K562 (cell line): ENCODE results near the gene SH3BGRL2. TPM values are rescaled to one million over a fixed set of nuclear protein-coding genes. Genes with fewer than 3 reads are reported as not detected.

ENCODE experiments used
- ATAC-seq: fragments of 200-7000 bp; cut with Tn5 transposase; 3 replicates; pipeline ENCODE4 v1.9.1; 2020; ENCODE audit warnings: moderate library complexity
- BruUV-seq: library from RNA; stranded (reverse); fragments of 400-500 nt; replicated peaks from 2 replicates; lab custom pipeline; 2021; lab: Mats Ljungman, UMichigan
- CTCF ChIA-PET: fragments of 300-600 bp; formaldehyde crosslinking; extraction: SDS; loops from one replicate; lab custom pipeline; 2021; ENCODE audit warnings: low intra/inter-chr PET ratio; lab: Yijun Ruan, JAX
- POLR2A ChIA-PET: fragments of 300-600, 350-650 bp; sonication (Branson Sonifier 250); formaldehyde crosslinking; extraction: SDS; loops from one replicate; lab custom pipeline; 2021; ENCODE audit warnings: antibody characterized with exemption, inconsistent platforms; lab: Yijun Ruan, JAX
- DNase-seq, 4 experiments: peaks; one replicate each; pipeline versions ENCODE4 v3.0.0 to v3.0.0-alpha.2; 2011 to 2018; ENCODE audit warnings: low spot score in 3 of 4, mixed read lengths in 3 of 4; ENCODE audit errors: extremely low read depth in 1 of 4
- FAIRE-seq: peaks from 2 replicates; lab custom pipeline; 2011; peaks lifted over from hg19 to GRCh38; lab: Jason Lieb, UNC
- H2AFZ ChIP-seq: 2 replicates; pipeline ENCODE4 v1.6.0; 2011; ENCODE audit warnings: low read depth, low read length, control low read depth, inconsistent platforms
- H3K27ac ChIP-seq: fragments of 200-600 bp; 3 replicates; pipeline ENCODE4 v1.8.0; 2011; ENCODE audit warnings: low read depth, mild to moderate bottlenecking, control low read depth, inconsistent platforms, low read length, moderate library complexity, mixed read lengths; ENCODE audit errors: extremely low read depth
- H3K27me3 ChIP-seq, 2 experiments: fragments of 300-600 bp in 1 of 2; 2 replicates in 1 of 2; 3 replicates in 1 of 2; pipeline versions ENCODE4 v1.6.0 to v1.8.0; 2011; ENCODE audit warnings: inconsistent platforms in 2 of 2, low read length in 2 of 2, mild to moderate bottlenecking in 1 of 2, mixed read lengths in 1 of 2, moderate library complexity in 1 of 2; ENCODE audit not compliant: control insufficient read depth in 2 of 2, insufficient read depth in 2 of 2
- H3K36me3 ChIP-seq: fragments of 300-600 bp; 3 replicates; pipeline ENCODE4 v1.8.0; 2011; ENCODE audit warnings: mild to moderate bottlenecking, low read length, inconsistent platforms; ENCODE audit not compliant: control insufficient read depth, insufficient read depth
- H3K4me1 ChIP-seq, 2 experiments: fragments of 200-600 bp in 1 of 2; replicated peaks in 1 of 2; 2 replicates in 1 of 2; 3 replicates in 1 of 2; pipeline versions ENCODE4 v1.5.1 to v1.8.0; 2011; ENCODE audit warnings: inconsistent platforms in 2 of 2, low read length in 2 of 2, mild to moderate bottlenecking in 1 of 2, mixed read lengths in 1 of 2, moderate library complexity in 1 of 2; ENCODE audit not compliant: control insufficient read depth in 2 of 2, insufficient read depth in 2 of 2
- H3K4me2 ChIP-seq: 2 replicates; pipeline ENCODE4 v1.6.1; 2011; ENCODE audit warnings: low read length, control low read depth, inconsistent platforms, mixed read lengths; ENCODE audit not compliant: insufficient read depth
- H3K4me3 ChIP-seq: fragments of 200-600 bp; sonication (generic), shearing (Covaris generic); 2 replicates; pipeline ENCODE4 v1.5.1; 2016; ENCODE audit warnings: control low read depth, inconsistent platforms
- H3K79me2 ChIP-seq: fragments of 200-600 bp; 3 replicates; pipeline ENCODE4 v1.8.0; 2011; ENCODE audit warnings: low read length, inconsistent platforms; ENCODE audit not compliant: control insufficient read depth, insufficient read depth
- H3K9ac ChIP-seq, 2 experiments: 2 replicates each; pipeline versions ENCODE4 v1.6.0 to v1.6.1; 2011; ENCODE audit warnings: low read depth in 2 of 2, low read length in 2 of 2, control low read depth in 1 of 2, inconsistent platforms in 1 of 2, mild to moderate bottlenecking in 1 of 2, mixed read lengths in 1 of 2; ENCODE audit not compliant: insufficient read depth in 1 of 2
- H3K9me1 ChIP-seq: one replicate; pipeline ENCODE4 v1.6.0; 2011; ENCODE audit warnings: inconsistent platforms, mild to moderate bottlenecking, low read length, moderate library complexity; ENCODE audit not compliant: control insufficient read depth, insufficient read depth
- H3K9me3 ChIP-seq: replicated peaks from 2 replicates; pipeline ENCODE4 v1.5.1; 2011; ENCODE audit warnings: low read depth, low read length, inconsistent platforms; ENCODE audit not compliant: control insufficient read depth, insufficient read depth
- H4K20me1 ChIP-seq: replicated peaks from 2 replicates; pipeline ENCODE4 v1.6.1; 2011; ENCODE audit warnings: low read length, inconsistent platforms, mixed read lengths; ENCODE audit not compliant: control insufficient read depth, insufficient read depth
- CHD4 ChIP-seq: fragments of 200-600 bp; sonication (generic); IDR thresholded peaks from 3 replicates; pipeline ENCODE4 v1.6.1; 2012; ENCODE audit warnings: low read depth, mild to moderate bottlenecking, mixed read lengths, low read length, inconsistent platforms; ENCODE audit not compliant: insufficient read depth, insufficient replicate concordance, poor library complexity, severe bottlenecking
- LARP7 ChIP-seq: fragments of 450-650 bp; IDR thresholded peaks from 2 replicates; pipeline ENCODE4 v1.6.1; 2016
- POU5F1 ChIP-seq: fragments of 150-350 bp; IDR thresholded peaks from 2 replicates; pipeline ENCODE4 v1.6.1; 2014; ENCODE audit warnings: borderline replicate concordance, low read length, low read depth, mild to moderate bottlenecking; ENCODE audit not compliant: partially characterized antibody
- RAD21 ChIP-seq, 2 experiments: fragments of 250-450 bp in 1 of 2; fragments of 450-650 bp in 1 of 2; sonication (Bioruptor Pico) in 1 of 2; formaldehyde crosslinking in 1 of 2; IDR thresholded peaks in 1 of 2; conservative IDR thresholded peaks in 1 of 2; 2 replicates each; pipeline versions ENCODE4 v1.4.0 to v1.8.0; 2020 to 2022; ENCODE audit warnings: mild to moderate bottlenecking in 2 of 2, moderate library complexity in 1 of 2
- RBFOX2 ChIP-seq: fragments of 200-400 bp; formaldehyde crosslinking; IDR thresholded peaks from 2 replicates; pipeline ENCODE4 v1.6.1; 2017; ENCODE audit warnings: low read depth, mild to moderate bottlenecking, low read length, moderate library complexity
- SAFB2 ChIP-seq: fragments of 200-400 bp; formaldehyde crosslinking; IDR thresholded peaks from 2 replicates; pipeline ENCODE4 v1.6.1; 2018; ENCODE audit warnings: borderline replicate concordance, low read length, low read depth, moderate library complexity; ENCODE audit not compliant: severe bottlenecking
- ZBTB1 ChIP-seq: sonication (generic); formaldehyde crosslinking; IDR thresholded peaks from 2 replicates; pipeline ENCODE4 v1.8.1; 2023; ENCODE audit warnings: missing genetic modification reagents, low read depth, mild to moderate bottlenecking, borderline replicate concordance
- ZC3H11A ChIP-seq: IDR thresholded peaks from 2 replicates; pipeline ENCODE4 v1.6.1; 2012; ENCODE audit warnings: low read depth, low read length, improper control_type of control experiment
- WGBS: fragments of 100-300 bp; shearing (Covaris generic); methylation state at CpG from one replicate; pipeline ENCODE4 v1.1.6; 2016; ENCODE audit warnings: low coverage, mixed read lengths; ENCODE audit not compliant: insufficient coverage; ENCODE audit errors: missing lambda C conversion rate; 5-methylcytosine and 5-hydroxymethylcytosine counted together
- in situ Hi-C: fragments of 300-500 bp; cut with MboI; formaldehyde crosslinking; loops from 4 replicates; pipeline ENCODE4 v1.15.0; 2018; ENCODE audit warnings: inconsistent platforms, mixed read lengths
- intact Hi-C: fragments of 100-400 bp; cut with micrococcal nuclease; formaldehyde crosslinking; loops from 2 replicates; pipeline ENCODE4 v1.14.2; 2022
- polyA plus RNA-seq, 8 experiments: library from polyadenylated mRNA; depleted of rRNA in 4 of 8; stranded (reverse) in 5 of 8; unstranded in 3 of 8; fragments of >200 nt; fragmentation: Nextera tagmentation in 2 of 8; fragmentation: Illumina TruSeq in 1 of 8; extraction: Ambion mirVana in 2 of 8; extraction: Trizol in 1 of 8; gene quantifications; 2 replicates each; pipeline versions ENCODE4 v1.2.1 to v1.2.3, GENCODE V29; 2011 to 2014; ENCODE audit warnings: inconsistent platforms in 1 of 8, missing spikeins in 1 of 8
- total RNA-seq, 7 experiments: library from RNA; depleted of rRNA in 6 of 7; stranded (reverse); fragments of >200 nt in 6 of 7; fragmentation: Illumina TruSeq in 2 of 7; extraction: Trizol in 2 of 7; gene quantifications; 2 replicates each; pipeline versions ENCODE4 v1.2.1 to v1.2.3, GENCODE V29; 2011 to 2021; ENCODE audit warnings: low replicate concordance in 1 of 7
- TF ChIP-seq, protein P1 (sequence below): sonication (generic); formaldehyde crosslinking; IDR thresholded peaks from 2 replicates; pipeline ENCODE4 v1.4.0; 2020; ENCODE audit warnings: mild to moderate bottlenecking, missing genetic modification reagents
- TF ChIP-seq, protein P2 (sequence below), 3 experiments: IDR thresholded peaks in 2 of 3; conservative IDR thresholded peaks in 1 of 3; 2 replicates each; pipeline ENCODE4 v1.5.1; 2011 to 2012; ENCODE audit warnings: low read length in 3 of 3, mild to moderate bottlenecking in 3 of 3, control low read depth in 2 of 3, improper control_type of control experiment in 1 of 3, inconsistent platforms in 1 of 3, low read depth in 1 of 3, mixed read lengths in 1 of 3, moderate library complexity in 1 of 3; ENCODE audit not compliant: insufficient read depth in 2 of 3
- TF ChIP-seq, protein P3 (sequence below): sonication (generic); formaldehyde crosslinking; IDR thresholded peaks from 2 replicates; pipeline ENCODE4 v1.8.1; 2023; ENCODE audit warnings: missing genetic modification reagents, mild to moderate bottlenecking, borderline replicate concordance

The SH3BGRL2 gene
- total and polyA plus RNA-seq, 9 of the 15 experiments (the other 6 are each of a cell fraction or from before 2014, with no cell fraction given): 4.4 to 12.1 (median 7.3) TPM

DNA sequence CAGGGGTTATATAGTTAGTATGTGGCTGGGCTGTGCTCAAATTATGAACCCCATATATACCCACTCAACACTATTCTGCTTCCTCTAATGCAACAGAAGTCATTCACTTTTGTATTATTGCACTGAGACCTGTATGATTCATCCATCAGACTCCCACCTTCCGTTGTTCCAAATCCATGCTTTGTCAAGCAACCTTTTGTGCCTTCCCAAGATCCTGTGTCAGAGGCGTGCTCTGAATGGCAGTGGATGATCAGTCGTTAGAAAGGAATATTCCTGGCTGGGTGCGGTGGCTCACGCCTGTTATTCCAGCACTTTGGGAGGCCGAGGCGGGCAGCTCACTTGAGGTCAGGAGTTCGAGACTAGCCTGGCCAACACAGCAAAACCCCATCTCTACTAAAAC is 103.2 kb downstream of the SH3BGRL2 start (continued):
- TF ChIP-seq SAFB2: no peak
- TF ChIP-seq, protein P1, sequence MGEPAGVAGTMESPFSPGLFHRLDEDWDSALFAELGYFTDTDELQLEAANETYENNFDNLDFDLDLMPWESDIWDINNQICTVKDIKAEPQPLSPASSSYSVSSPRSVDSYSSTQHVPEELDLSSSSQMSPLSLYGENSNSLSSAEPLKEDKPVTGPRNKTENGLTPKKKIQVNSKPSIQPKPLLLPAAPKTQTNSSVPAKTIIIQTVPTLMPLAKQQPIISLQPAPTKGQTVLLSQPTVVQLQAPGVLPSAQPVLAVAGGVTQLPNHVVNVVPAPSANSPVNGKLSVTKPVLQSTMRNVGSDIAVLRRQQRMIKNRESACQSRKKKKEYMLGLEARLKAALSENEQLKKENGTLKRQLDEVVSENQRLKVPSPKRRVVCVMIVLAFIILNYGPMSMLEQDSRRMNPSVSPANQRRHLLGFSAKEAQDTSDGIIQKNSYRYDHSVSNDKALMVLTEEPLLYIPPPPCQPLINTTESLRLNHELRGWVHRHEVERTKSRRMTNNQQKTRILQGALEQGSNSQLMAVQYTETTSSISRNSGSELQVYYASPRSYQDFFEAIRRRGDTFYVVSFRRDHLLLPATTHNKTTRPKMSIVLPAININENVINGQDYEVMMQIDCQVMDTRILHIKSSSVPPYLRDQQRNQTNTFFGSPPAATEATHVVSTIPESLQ: no peak
- TF ChIP-seq LARP7: no peak
- TF ChIP-seq ZC3H11A: no peak
- TF ChIP-seq, protein P2, sequence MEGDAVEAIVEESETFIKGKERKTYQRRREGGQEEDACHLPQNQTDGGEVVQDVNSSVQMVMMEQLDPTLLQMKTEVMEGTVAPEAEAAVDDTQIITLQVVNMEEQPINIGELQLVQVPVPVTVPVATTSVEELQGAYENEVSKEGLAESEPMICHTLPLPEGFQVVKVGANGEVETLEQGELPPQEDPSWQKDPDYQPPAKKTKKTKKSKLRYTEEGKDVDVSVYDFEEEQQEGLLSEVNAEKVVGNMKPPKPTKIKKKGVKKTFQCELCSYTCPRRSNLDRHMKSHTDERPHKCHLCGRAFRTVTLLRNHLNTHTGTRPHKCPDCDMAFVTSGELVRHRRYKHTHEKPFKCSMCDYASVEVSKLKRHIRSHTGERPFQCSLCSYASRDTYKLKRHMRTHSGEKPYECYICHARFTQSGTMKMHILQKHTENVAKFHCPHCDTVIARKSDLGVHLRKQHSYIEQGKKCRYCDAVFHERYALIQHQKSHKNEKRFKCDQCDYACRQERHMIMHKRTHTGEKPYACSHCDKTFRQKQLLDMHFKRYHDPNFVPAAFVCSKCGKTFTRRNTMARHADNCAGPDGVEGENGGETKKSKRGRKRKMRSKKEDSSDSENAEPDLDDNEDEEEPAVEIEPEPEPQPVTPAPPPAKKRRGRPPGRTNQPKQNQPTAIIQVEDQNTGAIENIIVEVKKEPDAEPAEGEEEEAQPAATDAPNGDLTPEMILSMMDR (IDR thresholded peaks at IDR 0.05 in 2 of 3, conservative IDR thresholded peaks at IDR 0.05 in 1 of 3; ENCODE audit: insufficient read depth in 2 of 3, low read depth in 1 of 3, low read length in 3 of 3): no peak
- TF ChIP-seq, all 486 proteins: peak for 0

DNA sequence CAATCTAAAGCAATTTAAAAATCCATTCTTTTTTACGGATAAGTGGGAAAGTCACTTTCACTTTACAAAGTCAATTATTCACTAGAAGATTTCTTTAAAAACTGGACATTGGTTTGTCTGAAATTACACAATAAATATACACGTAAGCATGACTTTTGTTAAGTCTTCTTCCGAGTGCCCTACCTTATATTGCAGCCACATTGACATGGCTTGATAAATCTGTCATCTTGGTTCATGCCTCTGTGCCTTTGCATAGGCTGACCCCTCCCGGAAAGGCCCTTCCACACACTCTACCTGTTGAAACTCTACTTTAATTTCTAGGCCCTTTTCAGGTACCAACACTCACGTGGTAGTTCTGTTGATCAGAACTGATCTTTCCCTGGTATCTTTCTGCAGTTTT is 104.1 kb downstream of the SH3BGRL2 start:
- no peaks in the 10 kb centered on the region for H4K20me1 ChIP-seq
- CTCF ChIA-PET: no interaction called here
- no peaks in the 10 kb centered on the region for H3K4me1 ChIP-seq
- no TSS peak for BruUV-seq
- H3K79me2 ChIP-seq: no peaks in the 10 kb centered on the region
- H3K9me3 ChIP-seq: no peaks in the 10 kb centered on the region
- in situ Hi-C loops (no loop called here), intact Hi-C loops (no loop called here)
- H3K4me2 ChIP-seq: no peak overlapping the region
- no peaks in the 10 kb centered on the region for H3K36me3 ChIP-seq
- no peak overlapping the region for H2AFZ ChIP-seq
- POLR2A ChIA-PET: no interaction called here
- WGBS: 7% methylated on average over 5 of the region's 5 CpGs
- FAIRE-seq: no peak
- no peak overlapping the region for H3K27ac ChIP-seq
- peak; percentile 68 for ATAC-seq
- H3K27me3 ChIP-seq: peaks cover 0 to 2% of the 10 kb centered on the region in 2 experiments; a peak in 1 of 5 replicates
- no peaks in the 10 kb centered on the region for H3K9me1 ChIP-seq
- no peak overlapping the region for H3K9ac ChIP-seq
- H3K4me3 ChIP-seq: no peak overlapping the region
- peak in 2 of 4 experiments; percentile 18 to 21 for DNase-seq
- TF ChIP-seq ZBTB1 (CRISPR knock-in tag) (no peak), RAD21 (CRISPR knock-in tag; conservative IDR thresholded peaks at IDR 0.05 in 1 of 2, IDR thresholded peaks at IDR 0.05 in 1 of 2) (peak in 1 of 2 experiments; percentile 55; a peak in 2 of 4 replicates), RBFOX2 (no peak), POU5F1 (no peak), CHD4 (no peak)
- TF ChIP-seq, protein P3, sequence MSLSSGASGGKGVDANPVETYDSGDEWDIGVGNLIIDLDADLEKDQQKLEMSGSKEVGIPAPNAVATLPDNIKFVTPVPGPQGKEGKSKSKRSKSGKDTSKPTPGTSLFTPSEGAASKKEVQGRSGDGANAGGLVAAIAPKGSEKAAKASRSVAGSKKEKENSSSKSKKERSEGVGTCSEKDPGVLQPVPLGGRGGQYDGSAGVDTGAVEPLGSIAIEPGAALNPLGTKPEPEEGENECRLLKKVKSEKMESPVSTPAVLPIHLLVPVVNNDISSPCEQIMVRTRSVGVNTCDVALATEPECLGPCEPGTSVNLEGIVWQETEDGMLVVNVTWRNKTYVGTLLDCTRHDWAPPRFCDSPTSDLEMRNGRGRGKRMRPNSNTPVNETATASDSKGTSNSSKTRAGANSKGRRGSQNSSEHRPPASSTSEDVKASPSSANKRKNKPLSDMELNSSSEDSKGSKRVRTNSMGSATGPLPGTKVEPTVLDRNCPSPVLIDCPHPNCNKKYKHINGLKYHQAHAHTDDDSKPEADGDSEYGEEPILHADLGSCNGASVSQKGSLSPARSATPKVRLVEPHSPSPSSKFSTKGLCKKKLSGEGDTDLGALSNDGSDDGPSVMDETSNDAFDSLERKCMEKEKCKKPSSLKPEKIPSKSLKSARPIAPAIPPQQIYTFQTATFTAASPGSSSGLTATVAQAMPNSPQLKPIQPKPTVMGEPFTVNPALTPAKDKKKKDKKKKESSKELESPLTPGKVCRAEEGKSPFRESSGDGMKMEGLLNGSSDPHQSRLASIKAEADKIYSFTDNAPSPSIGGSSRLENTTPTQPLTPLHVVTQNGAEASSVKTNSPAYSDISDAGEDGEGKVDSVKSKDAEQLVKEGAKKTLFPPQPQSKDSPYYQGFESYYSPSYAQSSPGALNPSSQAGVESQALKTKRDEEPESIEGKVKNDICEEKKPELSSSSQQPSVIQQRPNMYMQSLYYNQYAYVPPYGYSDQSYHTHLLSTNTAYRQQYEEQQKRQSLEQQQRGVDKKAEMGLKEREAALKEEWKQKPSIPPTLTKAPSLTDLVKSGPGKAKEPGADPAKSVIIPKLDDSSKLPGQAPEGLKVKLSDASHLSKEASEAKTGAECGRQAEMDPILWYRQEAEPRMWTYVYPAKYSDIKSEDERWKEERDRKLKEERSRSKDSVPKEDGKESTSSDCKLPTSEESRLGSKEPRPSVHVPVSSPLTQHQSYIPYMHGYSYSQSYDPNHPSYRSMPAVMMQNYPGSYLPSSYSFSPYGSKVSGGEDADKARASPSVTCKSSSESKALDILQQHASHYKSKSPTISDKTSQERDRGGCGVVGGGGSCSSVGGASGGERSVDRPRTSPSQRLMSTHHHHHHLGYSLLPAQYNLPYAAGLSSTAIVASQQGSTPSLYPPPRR (CRISPR knock-in tag): no peak
